OCI-LY1 (cell line): ENCODE data around the gene MAP7.

Experiments
- EZH2 ChIP-seq: fragments of 200-600 bp; sonication (generic), shearing (Covaris generic); IDR thresholded peaks from 2 replicates; pipeline ENCODE4 v1.8.0; 2017; ENCODE audit warnings: borderline replicate concordance, mixed run types, mild to moderate bottlenecking, antibody characterized with exemption, low read length, moderate library complexity, mixed read lengths
- TF ChIP-seq, protein P1 (sequence below): fragments of 200-600 bp; sonication (generic), shearing (Covaris generic); IDR thresholded peaks from 2 replicates; pipeline ENCODE4 v1.5.1; 2017; ENCODE audit warnings: mild to moderate bottlenecking, antibody characterized with exemption, low read length, moderate library complexity, mixed read lengths

DNA sequence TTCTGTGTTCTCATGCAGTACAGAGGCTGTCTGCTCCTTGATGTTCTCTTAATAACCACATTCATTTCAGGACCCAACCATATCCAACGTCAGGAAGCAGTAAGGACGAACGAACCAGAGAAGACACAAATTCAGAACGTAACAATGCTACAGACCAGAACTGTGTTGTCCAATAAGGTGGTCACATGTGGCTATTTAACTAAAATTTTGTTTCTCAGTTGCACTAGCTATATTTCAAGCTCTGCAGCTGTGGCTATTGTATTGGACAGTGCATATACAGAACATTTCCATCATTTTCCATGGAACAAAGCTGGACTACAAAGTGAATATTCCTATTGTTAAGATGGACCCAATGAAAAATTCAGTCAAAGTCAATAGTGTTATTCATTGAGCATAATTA is 27.0 kb downstream of the MAP7 start:
- TF ChIP-seq, protein P1, sequence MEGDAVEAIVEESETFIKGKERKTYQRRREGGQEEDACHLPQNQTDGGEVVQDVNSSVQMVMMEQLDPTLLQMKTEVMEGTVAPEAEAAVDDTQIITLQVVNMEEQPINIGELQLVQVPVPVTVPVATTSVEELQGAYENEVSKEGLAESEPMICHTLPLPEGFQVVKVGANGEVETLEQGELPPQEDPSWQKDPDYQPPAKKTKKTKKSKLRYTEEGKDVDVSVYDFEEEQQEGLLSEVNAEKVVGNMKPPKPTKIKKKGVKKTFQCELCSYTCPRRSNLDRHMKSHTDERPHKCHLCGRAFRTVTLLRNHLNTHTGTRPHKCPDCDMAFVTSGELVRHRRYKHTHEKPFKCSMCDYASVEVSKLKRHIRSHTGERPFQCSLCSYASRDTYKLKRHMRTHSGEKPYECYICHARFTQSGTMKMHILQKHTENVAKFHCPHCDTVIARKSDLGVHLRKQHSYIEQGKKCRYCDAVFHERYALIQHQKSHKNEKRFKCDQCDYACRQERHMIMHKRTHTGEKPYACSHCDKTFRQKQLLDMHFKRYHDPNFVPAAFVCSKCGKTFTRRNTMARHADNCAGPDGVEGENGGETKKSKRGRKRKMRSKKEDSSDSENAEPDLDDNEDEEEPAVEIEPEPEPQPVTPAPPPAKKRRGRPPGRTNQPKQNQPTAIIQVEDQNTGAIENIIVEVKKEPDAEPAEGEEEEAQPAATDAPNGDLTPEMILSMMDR = no peak
- TF ChIP-seq EZH2 = no peak
